ENCODE data around the gene OSCP1. TPM values are rescaled to one million over a fixed set of nuclear protein-coding genes. Genes with fewer than 3 reads are reported as not detected.

Gene OSCP1
- total RNA-seq, 1 donor from 2014 or later: 5.3 TPM

DNA sequence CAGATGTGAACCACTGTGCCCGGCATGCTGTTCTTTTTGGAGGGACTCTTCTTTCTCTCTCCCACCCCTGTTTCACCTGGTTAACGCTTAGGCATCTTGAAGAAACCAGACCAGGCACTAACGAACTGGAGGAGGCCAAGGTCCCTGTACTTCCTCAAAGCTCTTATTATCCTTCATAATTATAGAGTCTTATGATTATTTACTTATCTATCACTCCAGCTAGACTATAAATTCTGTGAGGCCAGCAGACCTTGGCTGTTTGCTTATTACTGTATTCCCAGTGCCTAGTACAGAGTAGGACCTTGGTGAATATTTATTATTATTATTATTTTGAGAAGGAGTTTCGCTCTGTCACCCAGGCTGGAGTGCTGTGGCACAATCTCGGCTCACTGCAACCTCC is 26.7 kb upstream of the OSCP1 start:
- DNase-seq (ENCODE audit: missing footprints): no peak
- intact Hi-C loops (cut with DNase I): no loop called here
- ATAC-seq: no peak

DNA sequence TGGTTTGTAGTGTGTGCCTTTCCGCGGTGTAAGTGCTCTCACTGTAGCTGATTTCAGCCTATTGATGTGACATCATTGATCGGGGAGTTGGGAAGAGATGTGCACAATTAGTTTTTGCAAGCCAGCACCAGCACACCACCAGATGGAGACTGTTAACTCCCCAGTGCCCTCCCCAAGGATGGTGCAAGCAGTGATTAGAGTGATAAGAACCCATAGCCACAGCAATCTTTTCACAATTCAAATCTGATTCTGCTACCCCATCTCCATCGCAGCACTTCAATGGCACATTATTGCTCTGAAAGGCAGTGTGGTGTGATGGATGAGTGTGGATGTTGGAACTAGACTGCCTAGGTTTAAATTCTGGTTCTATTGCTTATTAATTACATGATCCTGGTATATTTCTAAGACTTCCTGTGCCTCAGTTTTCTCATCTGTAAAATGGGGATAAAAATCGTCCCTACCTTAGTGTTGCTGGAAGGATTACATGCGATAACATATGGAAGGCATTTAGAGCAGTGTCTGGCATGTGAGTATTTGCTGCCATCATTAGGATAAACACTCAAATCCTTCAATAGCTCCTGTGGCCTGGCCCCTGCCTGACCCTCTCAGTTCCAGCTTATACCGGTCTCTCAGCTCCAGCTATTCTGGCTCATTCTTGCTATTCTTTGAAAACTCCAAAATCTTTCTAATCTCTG is 25.8 kb upstream of the OSCP1 start:
- ATAC-seq: no peak
- no peak for DNase-seq (ENCODE audit: missing footprints)
- intact Hi-C loops (cut with DNase I): no loop called here

DNA sequence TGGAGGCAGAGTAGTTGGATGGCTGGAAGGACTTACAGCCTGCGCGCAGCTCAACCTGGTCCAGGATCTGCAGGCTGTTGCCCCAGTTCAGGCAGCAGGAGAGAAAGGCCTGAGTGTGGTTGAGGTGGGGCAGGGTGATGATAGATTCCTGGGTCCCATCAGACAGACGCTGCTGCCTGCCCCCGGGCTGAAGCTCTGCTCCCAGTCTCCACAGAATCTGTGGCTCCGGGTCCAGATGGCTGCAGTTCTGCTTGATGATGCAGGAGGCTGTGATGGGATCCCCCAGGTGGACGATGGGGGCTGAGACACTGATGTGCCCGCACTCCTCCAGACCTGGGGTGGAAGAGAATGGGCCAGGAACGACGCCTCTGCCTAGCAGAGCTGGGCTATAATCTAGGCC is 25.1 kb upstream of the OSCP1 start:
- intact Hi-C loops (cut with DNase I): no loop called here
- ATAC-seq (no peak), DNase-seq (ENCODE audit: missing footprints) (no peak)

DNA sequence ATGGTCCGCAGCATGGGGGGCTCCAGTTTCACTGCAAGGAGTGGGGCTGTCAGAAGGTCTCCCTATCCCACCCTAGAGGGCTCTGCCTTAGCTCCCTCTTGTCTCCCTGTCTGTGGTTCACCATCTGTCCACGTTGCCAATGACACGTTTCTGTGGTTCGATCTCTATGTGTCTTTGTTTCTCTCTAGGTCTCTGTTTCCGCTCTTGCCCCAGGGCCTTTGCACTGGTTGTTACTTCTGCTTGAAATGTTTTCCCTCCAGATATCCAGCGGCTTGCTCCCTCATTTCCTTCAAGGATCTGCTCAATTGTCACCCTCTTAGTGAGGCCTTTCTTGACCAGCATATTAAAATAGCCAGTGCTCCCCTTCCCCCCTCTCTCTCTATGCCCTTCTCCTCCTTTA is 22.4 kb upstream of the OSCP1 start:
- intact Hi-C loops (cut with DNase I): no loop called here
- DNase-seq (ENCODE audit: missing footprints) (no peak), ATAC-seq (no peak)

DNA sequence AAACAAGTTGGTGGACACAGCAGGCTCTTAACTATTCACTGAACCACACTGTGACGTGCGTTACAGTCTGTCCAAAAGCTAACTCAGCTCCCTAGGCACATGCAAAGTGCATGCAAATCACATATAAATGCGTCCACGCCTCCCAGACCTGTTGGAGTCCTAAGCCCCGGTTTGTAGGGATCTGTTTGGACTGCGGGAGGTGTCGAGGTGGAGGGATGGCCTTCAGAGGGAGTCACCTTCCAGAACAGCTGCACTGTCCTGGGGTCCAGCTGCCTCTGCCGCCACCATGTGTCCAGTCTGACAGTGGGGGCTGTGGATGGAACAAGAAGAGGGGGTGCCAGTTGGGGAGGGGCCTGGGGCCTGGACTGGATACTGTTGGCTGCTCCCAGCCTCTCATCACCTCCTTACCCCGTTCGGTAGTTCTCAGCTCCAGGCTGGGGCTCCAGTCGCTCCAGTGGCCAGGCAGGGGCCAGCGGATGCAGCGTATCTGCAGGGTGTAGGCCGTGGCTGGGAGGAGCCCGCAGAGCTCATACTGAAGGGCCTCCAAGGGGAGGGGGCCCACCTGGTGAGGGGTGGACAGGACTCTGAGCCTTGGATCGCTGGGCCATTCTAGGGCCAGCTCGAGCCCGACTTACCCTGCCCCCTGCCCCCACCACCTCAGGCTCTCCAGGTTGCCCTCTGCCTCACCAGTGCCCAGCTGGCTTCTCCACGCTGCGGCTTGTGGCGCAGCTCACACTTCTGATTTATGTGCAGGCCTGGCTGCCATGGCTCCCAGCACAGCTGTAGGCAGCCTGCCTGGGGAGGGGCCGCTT is 21.8 kb upstream of the OSCP1 start:
- intact Hi-C loops (cut with DNase I): no loop called here
- no peak for DNase-seq (ENCODE audit: missing footprints)

DNA sequence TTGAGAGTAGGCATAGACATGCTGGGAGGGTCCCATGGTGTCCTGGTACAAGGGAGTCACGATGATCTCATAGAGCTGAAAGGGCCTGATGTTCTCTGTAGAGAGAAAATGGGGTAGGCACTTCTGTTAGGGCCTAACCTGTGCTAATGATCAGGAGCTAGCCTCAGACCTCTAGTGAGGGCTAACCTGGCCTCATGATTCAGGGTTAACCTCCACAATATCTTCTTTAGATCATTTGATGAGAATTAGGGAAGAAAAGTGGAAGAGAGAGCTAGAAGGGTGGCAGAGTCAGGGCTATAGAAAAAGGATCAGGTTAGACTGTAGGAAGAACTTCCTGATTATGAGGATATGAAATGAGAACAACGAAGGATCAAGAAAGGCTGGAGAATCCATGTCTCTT is 18.9 kb upstream of the OSCP1 start:
- ATAC-seq: no peak
- intact Hi-C loops (cut with DNase I): no loop called here

More for the DNA sequence above, 21.8 kb upstream of the OSCP1 start:
- no peak for ATAC-seq

DNA sequence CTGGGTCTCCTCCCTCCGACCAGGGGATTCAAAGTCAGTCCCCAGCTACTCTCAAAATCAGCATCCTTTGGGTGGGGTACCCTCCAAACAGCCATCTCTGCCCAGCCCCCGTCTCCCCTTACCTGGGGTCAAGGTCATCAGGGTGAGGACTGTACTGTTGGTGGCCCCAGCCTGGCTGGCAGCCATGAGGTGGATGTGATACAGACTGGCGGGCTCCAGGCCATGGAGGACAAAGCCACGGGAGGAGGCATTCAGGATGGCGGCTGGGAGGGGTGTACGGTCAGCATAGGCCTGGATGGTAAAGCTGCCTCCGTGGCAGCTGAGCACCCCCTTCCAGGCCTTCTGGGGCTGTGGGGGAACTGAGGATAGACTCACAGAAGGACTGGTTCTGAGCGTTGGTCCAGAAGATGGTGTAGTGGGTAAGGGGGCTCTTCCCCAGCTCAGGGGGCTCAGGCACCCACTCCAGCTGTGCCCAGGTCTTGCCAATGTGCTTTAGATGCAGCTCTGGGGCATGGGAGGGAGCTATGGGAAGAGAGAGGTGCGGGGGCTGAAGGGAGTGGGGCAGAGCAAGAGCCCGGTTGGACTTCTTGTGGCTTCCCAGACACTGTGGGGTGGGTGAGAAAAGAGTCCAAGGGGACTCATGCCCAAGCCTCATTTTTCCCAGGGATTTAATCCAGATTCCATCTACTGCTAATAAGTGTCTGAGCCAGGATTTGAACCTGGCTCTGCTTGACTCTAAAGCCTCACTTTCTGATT is 17.6 kb upstream of the OSCP1 start:
- no peak for DNase-seq (ENCODE audit: missing footprints)
- intact Hi-C loops (cut with DNase I): no loop called here
- no peak for ATAC-seq

More for the DNA sequence above, 18.9 kb upstream of the OSCP1 start:
- no peak for DNase-seq (ENCODE audit: missing footprints)

DNA sequence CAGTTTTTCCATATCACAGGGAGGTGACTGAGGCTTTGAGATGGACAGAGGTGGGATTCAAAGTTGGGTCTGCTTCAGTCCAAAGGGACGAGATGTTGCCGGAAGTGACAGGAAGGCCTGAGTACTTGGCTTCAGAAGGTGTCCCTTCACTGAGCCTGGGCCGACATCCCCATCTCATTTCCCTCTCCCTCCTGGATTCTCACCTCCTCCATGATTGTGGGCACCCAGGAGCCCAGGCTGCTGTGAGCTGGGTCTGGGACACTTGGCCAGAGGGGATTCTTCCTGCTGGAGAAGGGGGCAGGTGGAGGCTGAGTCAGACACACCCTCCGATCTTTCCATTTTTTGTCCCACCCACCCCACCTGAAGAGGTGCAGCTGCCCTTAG is 16.8 kb upstream of the OSCP1 start:
- ATAC-seq (no peak), DNase-seq (ENCODE audit: missing footprints) (no peak)
- intact Hi-C loops (cut with DNase I): no loop called here

DNA sequence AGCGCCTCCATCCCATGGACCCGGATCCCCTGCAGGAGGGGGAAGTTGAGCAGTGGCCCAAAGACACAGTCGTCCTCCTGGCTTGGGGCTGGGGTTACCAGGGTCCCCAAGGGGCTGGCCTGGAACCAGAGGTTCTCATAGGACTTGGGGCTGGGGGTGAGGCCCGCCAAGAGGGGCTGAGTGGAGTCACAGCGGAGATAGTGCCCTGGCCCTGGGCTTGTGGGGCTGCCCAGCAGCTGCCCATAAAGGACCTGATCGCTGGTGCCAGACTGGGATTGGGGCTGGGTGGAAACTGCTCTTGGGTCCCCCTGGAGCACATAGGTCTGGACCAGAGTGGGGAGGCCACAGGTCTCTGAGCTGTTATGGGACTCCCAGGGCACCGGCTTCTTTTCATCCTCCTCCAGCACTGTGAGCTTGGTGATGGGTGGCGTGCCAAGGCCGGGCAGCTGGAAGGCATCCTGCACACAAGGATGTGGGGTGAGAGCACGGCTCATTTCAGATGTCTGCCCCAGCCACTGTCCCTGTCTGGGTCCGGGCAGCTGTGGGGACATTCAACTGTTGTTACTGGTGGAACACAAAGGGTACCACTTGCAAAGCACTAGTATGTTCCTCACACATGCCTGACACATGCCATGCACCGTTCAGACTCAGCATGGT is 16.2 kb upstream of the OSCP1 start:
- ATAC-seq (no peak), DNase-seq (ENCODE audit: missing footprints) (no peak)
- intact Hi-C loops (cut with DNase I): no loop called here

DNA sequence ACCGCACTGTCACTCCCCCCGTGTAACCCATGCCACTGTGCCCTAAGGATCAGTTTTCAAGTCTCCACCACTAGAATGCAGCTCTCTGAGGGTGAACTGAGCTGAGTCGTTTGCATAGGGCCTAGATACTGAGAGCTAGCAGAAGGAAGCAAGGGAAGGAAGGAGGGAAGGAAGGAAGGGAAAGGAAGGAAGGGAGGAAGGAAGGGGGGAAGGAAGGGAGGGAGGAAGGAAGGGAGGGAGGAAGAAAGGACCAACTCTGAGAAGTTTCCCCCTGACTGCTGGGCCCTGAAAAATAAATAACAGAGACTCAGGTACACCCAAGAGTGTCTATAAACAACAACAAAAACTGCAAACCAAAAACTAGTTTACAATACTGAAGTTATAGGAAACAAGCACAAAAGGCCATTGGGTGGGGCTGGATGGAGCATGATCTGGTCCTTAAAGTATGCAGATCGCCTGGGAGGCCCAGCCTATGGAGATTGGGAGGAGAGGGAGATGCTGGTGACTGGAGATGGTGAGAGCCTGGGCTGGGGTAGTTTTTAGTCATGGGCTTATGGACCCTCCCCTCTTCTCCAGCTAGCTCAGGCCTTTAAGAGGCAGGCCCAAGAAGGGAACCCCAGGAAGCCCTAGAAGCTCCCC is 15.6 kb upstream of the OSCP1 start:
- intact Hi-C loops (cut with DNase I): loop anchor here (2.0 kb wide), 1 partner anchor 45 kb away; no protein-coding TSS in a partner anchor
- ATAC-seq (no peak), DNase-seq (ENCODE audit: missing footprints) (no peak)

DNA sequence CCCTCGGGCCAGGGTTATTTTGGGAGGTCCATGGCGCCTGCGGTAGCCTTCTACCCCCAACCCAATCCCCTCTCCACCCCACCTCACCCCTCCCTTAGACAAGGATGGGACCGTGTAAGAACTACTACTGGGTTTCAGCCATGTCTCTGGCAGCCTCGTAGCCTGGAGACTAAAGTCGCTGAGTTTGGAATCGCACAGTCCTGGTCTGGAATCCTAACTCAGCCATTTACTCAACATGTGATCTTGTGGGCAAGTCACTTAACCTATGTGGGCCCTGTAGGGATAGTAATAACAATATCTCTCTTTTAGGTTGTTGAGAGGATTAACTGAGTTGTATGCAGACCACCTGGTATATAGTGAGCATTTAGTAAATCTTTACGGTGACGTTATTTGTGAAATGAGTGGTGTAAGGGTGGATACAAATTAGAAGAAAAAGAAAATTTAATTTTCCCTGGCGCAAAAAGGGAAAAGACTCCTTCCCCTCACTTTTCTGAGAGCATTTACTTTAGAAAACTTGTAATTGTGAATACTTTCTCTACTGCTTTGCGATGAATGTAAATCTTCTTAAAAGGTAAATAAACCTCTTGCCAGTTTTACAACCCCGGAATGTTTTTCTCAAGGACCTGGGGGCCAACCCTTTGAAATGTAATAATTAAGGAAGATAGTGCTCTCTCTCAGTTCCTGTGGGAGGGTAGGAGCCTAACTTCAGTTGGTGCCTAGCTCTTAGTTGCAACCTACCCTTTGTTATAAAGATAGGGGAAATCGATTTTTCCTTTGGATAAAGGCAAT is 14.5 kb upstream of the OSCP1 start:
- peak; percentile 64 for ATAC-seq
- DNase-seq (ENCODE audit: missing footprints): no peak

DNA sequence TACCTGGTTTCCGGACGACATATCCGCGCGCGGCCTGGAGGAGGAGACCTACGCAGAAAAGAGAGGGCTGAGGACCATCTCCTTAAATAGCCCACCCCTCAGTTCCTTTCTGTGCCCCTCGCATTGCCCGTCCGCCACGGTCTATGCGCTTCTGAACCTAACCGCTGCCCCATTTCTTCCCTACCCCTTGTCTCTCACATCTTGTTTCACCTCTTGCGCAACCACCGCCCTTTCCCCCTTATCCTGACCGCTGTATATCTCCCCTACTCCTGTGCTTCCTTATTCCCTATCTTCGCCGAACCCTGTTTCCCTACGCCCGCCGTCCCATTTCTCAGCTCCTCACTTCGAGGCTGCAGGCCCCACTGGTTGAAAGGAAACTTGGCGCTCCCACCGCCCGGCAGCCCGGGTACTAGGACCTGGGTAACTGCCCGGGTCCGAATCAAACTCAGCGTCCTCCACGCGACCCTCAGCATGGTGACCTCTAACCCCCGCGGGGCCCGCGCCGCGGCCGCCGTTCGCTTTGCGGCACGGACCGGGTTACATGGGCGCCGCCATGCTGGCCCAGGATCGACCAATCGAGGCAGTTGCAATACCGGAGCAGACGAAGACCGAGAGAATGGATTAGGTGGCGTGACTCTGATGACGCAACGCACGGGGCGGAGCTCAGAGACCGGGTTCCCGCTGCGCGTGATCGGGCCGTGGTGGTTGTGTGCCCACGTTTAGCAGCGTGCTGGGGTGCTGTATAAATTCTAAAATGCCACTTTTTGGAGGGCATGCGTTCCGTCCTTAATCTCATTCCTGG is 13.8 kb upstream of the OSCP1 start, which contains the start of gene MRPS15:
TSS of gene MRPS15 (minus strand) at position 582 of the 802 bp plus-strand sequence. CDS start at position 473, 109 bp downstream.
- intact Hi-C loops (cut with DNase I): loop anchor here (1.0 to 2.0 kb wide), 2 partner anchors 14 to 43 kb away; partner anchors contain the start of gene OSCP1
- ATAC-seq (peak; percentile 95), DNase-seq (ENCODE audit: missing footprints) (peak; percentile 98)

More for the DNA sequence above, 14.5 kb upstream of the OSCP1 start:
- intact Hi-C loops (cut with DNase I): loop anchor here (1.0 to 2.0 kb wide), 2 partner anchors 14 to 44 kb away; partner anchors contain the start of gene OSCP1

DNA sequence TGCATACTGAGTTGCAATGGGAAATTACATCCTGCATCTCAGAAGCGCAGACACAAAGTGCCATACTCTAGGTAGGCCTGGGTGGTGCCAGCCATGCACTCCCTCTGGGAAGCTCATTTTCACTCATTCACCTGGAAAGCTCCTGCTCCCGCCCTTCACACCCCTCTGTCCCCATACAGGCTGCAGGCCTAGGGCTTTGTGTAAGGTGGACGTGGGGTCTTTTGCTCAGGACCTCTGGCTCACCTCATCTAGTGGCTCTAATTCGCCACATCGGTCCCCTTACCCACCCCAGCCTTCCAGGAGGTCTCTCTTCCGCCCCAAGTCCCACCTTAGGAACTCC is 13.2 kb upstream of the OSCP1 start:
- intact Hi-C loops (cut with DNase I): no loop called here
- ATAC-seq: no peak
- no peak for DNase-seq (ENCODE audit: missing footprints)

DNA sequence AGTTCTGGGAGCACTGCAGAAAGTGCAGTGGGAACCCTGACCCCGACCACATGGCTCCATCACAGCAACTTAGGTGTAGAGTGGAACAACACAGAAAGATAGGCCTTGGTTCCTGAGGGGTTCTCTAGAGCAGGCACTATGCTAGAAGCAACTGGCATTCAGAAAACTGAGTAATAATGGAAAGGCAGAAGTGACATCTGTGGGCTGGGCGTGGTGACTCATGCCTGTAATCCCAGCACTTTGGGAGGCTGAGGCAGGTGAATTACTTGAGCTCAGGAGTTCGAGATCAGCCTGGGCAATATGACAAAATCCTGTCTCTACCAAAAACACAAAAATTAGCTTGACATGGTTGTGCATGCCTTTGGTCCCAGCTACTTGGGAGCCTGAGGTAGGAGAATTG is 8.7 kb upstream of the OSCP1 start:
- intact Hi-C loops (cut with DNase I): no loop called here
- ATAC-seq (no peak), DNase-seq (ENCODE audit: missing footprints) (no peak)

DNA sequence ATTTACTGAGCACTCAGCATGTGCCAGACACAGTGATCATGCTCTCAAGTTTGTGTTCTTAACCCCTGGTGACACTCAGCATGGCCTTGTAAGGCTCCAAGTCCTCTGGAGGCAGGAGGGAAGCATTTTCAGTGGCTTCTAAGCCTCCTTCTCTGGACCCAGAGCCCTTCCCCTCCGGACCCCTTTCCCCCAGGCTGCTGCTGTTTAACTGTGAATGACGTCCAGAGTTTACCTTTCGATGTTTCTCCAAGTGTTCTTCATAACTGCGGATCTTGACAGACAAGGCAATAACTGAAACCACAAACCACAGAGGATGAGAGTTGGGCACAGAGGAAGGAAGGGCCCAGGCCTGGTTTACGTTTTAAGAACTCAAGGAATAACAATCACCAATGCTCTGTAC is 7.4 kb upstream of the OSCP1 start:
- intact Hi-C loops (cut with DNase I): no loop called here
- ATAC-seq (no peak), DNase-seq (ENCODE audit: missing footprints) (no peak)

DNA sequence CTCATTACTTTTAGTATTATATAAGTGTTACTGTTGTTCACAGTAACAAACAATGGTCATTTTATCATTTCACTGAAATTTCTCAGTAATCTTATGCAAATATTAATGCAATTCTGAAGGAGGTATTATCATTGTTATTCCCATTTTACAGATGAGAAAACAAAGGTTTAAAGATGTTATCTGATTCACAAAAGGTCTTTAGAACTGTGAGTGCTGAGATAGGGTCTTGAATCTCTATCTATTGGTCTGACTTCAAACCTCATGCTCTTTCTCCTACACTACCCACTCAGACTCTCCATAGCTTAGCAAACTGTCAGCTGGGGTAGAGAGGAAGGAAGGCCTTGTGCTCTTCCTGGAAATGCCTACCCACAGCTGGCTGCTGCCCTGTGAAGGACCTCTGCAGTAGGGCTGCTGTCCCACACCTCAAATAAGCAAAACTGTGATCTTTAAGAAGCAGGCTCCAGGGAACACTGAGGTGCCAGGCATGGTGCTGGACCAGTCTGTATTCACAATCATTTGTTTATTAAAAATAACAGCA is 6.2 kb upstream of the OSCP1 start:
- DNase-seq (ENCODE audit: missing footprints) (no peak), ATAC-seq (no peak)
- intact Hi-C loops (cut with DNase I): no loop called here

DNA sequence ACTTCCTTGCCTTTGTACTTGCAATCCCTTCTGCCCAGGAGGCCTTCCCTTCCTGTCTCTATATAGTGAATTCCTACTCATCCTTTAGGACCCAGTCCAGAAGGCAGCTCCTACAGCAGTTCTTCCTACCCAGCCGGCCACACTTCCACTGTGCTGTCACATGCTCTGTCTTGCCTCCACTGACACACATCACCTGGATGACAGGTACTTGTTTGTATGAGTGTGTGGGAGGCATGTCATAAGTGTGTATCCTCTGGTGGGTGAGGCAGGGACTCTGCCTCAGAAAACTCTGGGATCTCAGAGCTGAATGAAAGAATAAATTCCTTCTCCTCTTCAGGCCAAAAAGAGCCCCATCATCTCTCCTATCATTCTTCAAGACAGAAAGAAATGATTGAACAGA is 5.1 kb upstream of the OSCP1 start:
- DNase-seq (ENCODE audit: missing footprints): no peak
- no peak for ATAC-seq
- intact Hi-C loops (cut with DNase I): no loop called here
